Activated CD4-positive, alpha-beta T cell treated with anti-CD3 and anti-CD28 coated beads, Interleukin-2, amount 10 ng/mL, durations not matched to agents 24 days and 14 days (primary cell): Measurements from ENCODE around the gene ZNF24. TPM values are rescaled to one million over a fixed set of nuclear protein-coding genes. Genes with fewer than 3 reads are reported as not detected.

Experiments used
- DNase-seq: peaks from one replicate; pipeline ENCODE4 v3.0.0; 2022
- H3K27ac Mint-ChIP-seq: one replicate; pipeline ENCODE4 v1.8.0; 2022; ENCODE audit warnings: mild to moderate bottlenecking, mixed read lengths
- H3K27me3 Mint-ChIP-seq: one replicate; pipeline ENCODE4 v1.8.0; 2022; ENCODE audit warnings: mixed read lengths
- H3K36me3 Mint-ChIP-seq: one replicate; pipeline ENCODE4 v1.8.0; 2022; ENCODE audit warnings: low read depth, mild to moderate bottlenecking, mixed read lengths
- H3K4me1 Mint-ChIP-seq: one replicate; pipeline ENCODE4 v1.8.0; 2021; ENCODE audit warnings: mixed read lengths
- H3K4me3 Mint-ChIP-seq: one replicate; pipeline ENCODE4 v1.8.0; 2022; ENCODE audit warnings: mild to moderate bottlenecking, moderate library complexity, mixed read lengths
- H3K9me3 Mint-ChIP-seq: one replicate; pipeline ENCODE4 v1.8.0; 2021; ENCODE audit warnings: mixed read lengths
- intact Hi-C: fragments of 100-400 bp; cut with micrococcal nuclease; formaldehyde crosslinking; loops from one replicate; pipeline ENCODE4 v1.15.1; 2023
- total RNA-seq: library from RNA; stranded (reverse); gene quantifications from 2 replicates; pipeline ENCODE4 v1.2.3, GENCODE V29; 2022

Gene ZNF24
- total RNA-seq, 1 donor from 2014 or later = 57.8 TPM

DNA sequence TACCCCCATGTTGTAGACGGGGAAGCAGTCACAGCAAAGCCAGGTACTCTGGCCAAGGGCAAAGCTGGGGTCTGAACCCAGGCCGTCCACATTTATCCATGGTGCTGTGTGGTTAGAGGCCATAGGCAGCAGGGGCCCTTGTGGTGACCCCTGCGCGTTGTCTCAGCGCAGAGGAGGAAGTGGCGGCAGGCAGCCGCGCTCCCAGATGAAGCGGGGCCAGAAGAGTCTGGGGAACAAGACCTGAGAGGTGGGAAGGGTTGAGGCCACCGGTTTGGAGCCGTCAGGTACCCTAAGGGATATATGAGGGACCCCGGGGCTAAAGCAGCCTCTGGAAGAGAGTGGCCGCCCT lies 32.1 kb upstream of the ZNF24 start:
- peak overlapping the region; percentile 75 for H3K4me3 Mint-ChIP-seq
- H3K4me1 Mint-ChIP-seq = peaks cover 2% of the 10 kb centered on the region
- no peaks in the 10 kb centered on the region for H3K9me3 Mint-ChIP-seq
- H3K36me3 Mint-ChIP-seq = no peaks in the 10 kb centered on the region
- H3K27me3 Mint-ChIP-seq = peaks cover 23% of the 10 kb centered on the region
- peak; percentile 76 for DNase-seq
- intact Hi-C loops = loop anchor here (1.0 to 2.0 kb wide), 2 partner anchors 32 to 596 kb away; partner anchors contain the start of genes RMP24 and ZNF24
- no peak overlapping the region for H3K27ac Mint-ChIP-seq

DNA sequence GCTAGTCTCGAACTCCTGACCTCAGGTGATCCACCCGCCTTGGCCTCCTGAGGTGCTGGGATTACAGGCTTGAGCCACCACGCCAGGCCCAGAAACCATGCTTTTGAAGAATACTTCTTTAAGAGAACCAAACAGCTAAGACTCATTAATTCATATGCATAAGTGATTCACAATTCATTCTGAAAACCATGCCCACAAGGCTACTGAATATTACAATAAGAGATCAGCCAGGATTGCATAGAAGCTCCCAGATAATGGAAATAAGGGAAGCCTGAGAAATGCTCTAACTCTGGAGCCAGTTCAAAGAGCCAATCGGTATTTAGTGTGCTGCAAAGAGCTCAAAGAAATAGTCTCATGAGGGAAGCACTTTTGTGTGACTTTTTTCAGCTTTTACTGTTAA lies 30.5 kb upstream of the ZNF24 start:
- H3K4me3 Mint-ChIP-seq = no peak overlapping the region
- no peak overlapping the region for H3K27ac Mint-ChIP-seq
- H3K9me3 Mint-ChIP-seq = no peaks in the 10 kb centered on the region
- intact Hi-C loops = no loop called here
- no peak for DNase-seq
- H3K36me3 Mint-ChIP-seq = no peaks in the 10 kb centered on the region
- H3K27me3 Mint-ChIP-seq = peaks cover 20% of the 10 kb centered on the region
- H3K4me1 Mint-ChIP-seq = peaks cover 2% of the 10 kb centered on the region

- no peaks in the 10 kb centered on the region for H3K27me3 Mint-ChIP-seq
Observed at GRCh38 chr18:35371412-35372195, 27.4 kb upstream of the ZNF24 start.

GRCh38 chr18:35369126-35369525 lies 24.9 kb upstream of the ZNF24 start:
- H3K27me3 Mint-ChIP-seq = peaks cover 6% of the 10 kb centered on the region
- no peaks in the 10 kb centered on the region for H3K4me1 Mint-ChIP-seq
- no peak for DNase-seq
- peaks cover 13% of the 10 kb centered on the region for H3K9me3 Mint-ChIP-seq
- H3K4me3 Mint-ChIP-seq = no peak overlapping the region
- H3K36me3 Mint-ChIP-seq = no peaks in the 10 kb centered on the region
- intact Hi-C loops = no loop called here
- H3K27ac Mint-ChIP-seq = no peak overlapping the region

More at GRCh38 chr18:35371412-35372195, 27.4 kb upstream of the ZNF24 start:
- H3K36me3 Mint-ChIP-seq = no peaks in the 10 kb centered on the region
- no peak for DNase-seq
- H3K4me3 Mint-ChIP-seq = no peak overlapping the region
- peaks cover 2% of the 10 kb centered on the region for H3K4me1 Mint-ChIP-seq
- no peak overlapping the region for H3K27ac Mint-ChIP-seq
- intact Hi-C loops = no loop called here
- no peaks in the 10 kb centered on the region for H3K9me3 Mint-ChIP-seq

GRCh38 chr18:35368595-35368994 lies 24.4 kb upstream of the ZNF24 start:
- intact Hi-C loops = no loop called here
- Mint-ChIP-seq H3K27me3 (peaks cover 6% of the 10 kb centered on the region), H3K4me1 (no peaks in the 10 kb centered on the region)

DNA sequence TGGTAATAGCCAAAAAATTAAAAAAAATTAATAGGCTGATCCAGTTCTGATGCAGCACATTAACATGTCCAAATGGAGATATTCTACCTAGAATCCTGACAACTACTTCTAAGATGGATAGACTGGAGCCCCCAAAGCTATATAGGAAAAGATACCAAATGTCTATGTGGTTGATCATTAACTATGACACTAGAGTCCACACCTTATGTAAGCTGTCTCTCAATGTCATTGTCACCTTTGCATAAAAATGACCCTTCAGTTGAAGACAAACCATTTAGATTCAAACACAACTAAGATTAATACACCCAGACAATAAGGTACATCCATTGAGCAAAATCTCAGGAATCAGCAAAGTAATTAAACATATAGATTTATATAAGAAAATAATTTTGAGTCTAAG lies 18.3 kb upstream of the ZNF24 start:
- Mint-ChIP-seq H3K4me3 (no peak overlapping the region), H3K4me1 (no peaks in the 10 kb centered on the region), H3K27me3 (peaks cover 14% of the 10 kb centered on the region), H3K27ac (no peak overlapping the region), H3K9me3 (peaks cover 13% of the 10 kb centered on the region), H3K36me3 (no peaks in the 10 kb centered on the region)
- intact Hi-C loops = no loop called here
- DNase-seq = no peak

More at GRCh38 chr18:35368595-35368994, 24.4 kb upstream of the ZNF24 start:
- H3K36me3 Mint-ChIP-seq = no peaks in the 10 kb centered on the region
- H3K9me3 Mint-ChIP-seq = peaks cover 13% of the 10 kb centered on the region
- no peak overlapping the region for H3K27ac Mint-ChIP-seq
- DNase-seq = no peak
- H3K4me3 Mint-ChIP-seq = no peak overlapping the region

DNA sequence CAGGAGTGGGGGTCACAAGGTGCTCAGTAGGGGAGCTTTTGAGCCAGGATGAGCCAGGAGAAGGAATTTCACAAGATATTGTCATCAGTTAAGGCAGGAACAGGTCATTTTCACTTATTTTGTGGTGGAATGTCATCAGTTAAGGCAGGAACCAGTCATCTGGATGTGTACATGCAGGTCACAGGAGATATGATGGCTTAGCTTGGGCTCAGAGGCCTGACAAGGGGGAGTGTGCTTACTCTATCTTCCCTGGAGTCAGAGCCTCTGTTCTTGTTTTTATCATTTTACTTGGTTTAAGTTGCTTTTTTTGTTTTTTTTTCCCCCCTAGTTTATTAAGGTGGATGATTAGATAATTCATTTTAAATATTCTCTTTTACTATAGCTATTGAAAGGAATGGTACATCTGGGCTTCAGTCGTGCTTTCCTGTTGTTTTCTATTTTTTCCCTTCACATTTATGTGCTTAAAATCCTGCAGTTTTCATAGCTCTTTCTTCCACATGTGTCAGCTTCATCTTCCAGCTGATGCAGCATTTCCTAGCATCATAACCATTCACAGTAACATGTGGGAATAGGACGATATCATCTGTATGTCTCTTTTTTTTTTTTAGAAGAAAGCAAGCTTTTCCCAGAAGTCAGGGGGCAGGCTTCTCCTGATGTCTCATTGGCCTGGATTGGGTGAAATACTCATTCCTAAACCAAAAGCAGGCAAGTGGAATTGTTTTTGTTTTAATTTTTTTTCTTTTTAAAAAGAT lies 17.5 kb upstream of the ZNF24 start:
- Mint-ChIP-seq H3K9me3 (peaks cover 13% of the 10 kb centered on the region), H3K27ac (no peak overlapping the region), H3K27me3 (peaks cover 14% of the 10 kb centered on the region), H3K4me3 (no peak overlapping the region), H3K4me1 (no peaks in the 10 kb centered on the region), H3K36me3 (no peaks in the 10 kb centered on the region)
- no peak for DNase-seq
- intact Hi-C loops = no loop called here

- Mint-ChIP-seq H3K27ac (no peak overlapping the region), H3K4me1 (peaks cover 2% of the 10 kb centered on the region), H3K27me3 (peaks cover 2% of the 10 kb centered on the region), H3K4me3 (no peak overlapping the region), H3K9me3 (peaks cover 11% of the 10 kb centered on the region), H3K36me3 (no peaks in the 10 kb centered on the region)
- intact Hi-C loops = loop anchor here (1.0 to 2.0 kb wide), 2 partner anchors 124 to 348 kb away; no protein-coding TSS in a partner anchor
- DNase-seq = peak; percentile 85
Observed at GRCh38 chr18:35355140-35355618, 11.0 kb upstream of the ZNF24 start.

DNA sequence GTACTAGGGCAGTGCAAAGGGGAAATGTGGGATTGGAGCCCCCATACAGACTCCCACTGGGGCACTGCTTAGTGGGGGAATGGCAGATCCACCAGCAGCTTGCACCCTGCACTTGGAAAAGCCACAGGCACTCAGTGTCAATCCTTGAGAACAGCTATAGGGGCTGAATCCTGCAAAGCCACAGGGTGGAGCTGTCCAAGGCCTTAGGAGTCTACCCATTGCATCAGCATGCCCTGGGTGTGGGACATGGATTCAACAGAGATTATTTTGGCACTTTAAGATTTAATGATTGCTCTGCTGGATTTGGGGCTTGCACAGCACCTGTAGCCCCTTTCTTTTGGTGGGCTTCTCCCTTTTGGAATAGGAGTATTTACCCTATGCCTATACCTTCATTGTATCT lies 8.6 kb upstream of the ZNF24 start:
- Mint-ChIP-seq H3K4me3 (no peak overlapping the region), H3K27ac (no peak overlapping the region), H3K9me3 (peaks cover 11% of the 10 kb centered on the region), H3K4me1 (peaks cover 2% of the 10 kb centered on the region), H3K36me3 (no peaks in the 10 kb centered on the region), H3K27me3 (peaks cover 5% of the 10 kb centered on the region)
- no peak for DNase-seq
- intact Hi-C loops = no loop called here

GRCh38 chr18:35352283-35352682 lies 8.1 kb upstream of the ZNF24 start:
- H3K36me3 Mint-ChIP-seq = no peaks in the 10 kb centered on the region
- H3K27ac Mint-ChIP-seq = no peak overlapping the region
- no peak overlapping the region for H3K4me3 Mint-ChIP-seq
- H3K4me1 Mint-ChIP-seq = peaks cover 2% of the 10 kb centered on the region
- no peak for DNase-seq
- H3K9me3 Mint-ChIP-seq = peaks cover 11% of the 10 kb centered on the region
- intact Hi-C loops = no loop called here
- peaks cover 5% of the 10 kb centered on the region for H3K27me3 Mint-ChIP-seq

DNA sequence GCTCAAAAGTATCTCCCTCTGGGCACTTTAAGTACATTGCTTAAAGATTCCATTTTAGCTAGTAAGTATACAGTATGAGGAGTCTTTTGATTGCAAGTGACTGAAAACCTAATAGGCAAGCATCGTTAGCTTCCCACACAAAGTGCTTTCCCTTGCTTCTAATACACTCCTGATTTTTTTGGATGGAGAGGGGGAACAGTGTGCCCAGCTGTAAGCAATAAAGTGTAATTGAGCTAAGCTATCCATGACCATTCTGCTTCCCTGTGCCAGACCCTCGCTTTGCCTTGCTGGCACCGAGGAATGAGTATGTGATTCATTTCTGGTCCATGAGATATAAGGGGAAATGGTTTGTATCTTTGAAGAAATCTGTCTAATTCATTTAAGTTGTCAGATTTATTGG lies 3.8 kb upstream of the ZNF24 start:
- intact Hi-C loops = no loop called here
- H3K36me3 Mint-ChIP-seq = peaks cover 7% of the 10 kb centered on the region
- peaks cover 5% of the 10 kb centered on the region for H3K27me3 Mint-ChIP-seq
- H3K4me1 Mint-ChIP-seq = peaks cover 16% of the 10 kb centered on the region
- DNase-seq = no peak
- no peak overlapping the region for H3K27ac Mint-ChIP-seq
- peaks cover 11% of the 10 kb centered on the region for H3K9me3 Mint-ChIP-seq
- no peak overlapping the region for H3K4me3 Mint-ChIP-seq

DNA sequence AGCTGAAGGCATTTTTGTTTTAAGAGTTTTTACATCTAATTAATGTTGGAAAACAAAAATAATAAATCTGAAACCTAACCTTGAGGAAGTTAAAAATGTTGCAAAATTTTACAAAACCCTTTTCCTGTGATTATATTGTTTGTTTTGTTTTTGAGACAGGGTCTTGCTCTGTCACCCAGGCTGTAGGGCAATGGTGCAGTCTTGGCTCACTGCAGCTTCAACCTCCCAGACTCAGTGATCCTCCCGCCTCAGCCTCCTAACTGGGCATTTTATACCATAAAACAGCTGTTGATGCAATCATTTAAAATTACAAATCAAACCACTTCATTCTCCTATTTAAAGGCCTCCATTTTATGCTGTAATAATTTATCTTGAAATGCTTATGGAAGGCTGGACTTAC lies 1.7 kb upstream of the ZNF24 start:
- Mint-ChIP-seq H3K4me1 (peaks cover 24% of the 10 kb centered on the region), H3K27ac (peak overlapping the region; percentile 41), H3K27me3 (peaks cover 5% of the 10 kb centered on the region), H3K36me3 (peaks cover 7% of the 10 kb centered on the region), H3K4me3 (peak overlapping the region; percentile 37), H3K9me3 (no peaks in the 10 kb centered on the region)
- intact Hi-C loops = loop anchor here (2.0 kb wide), 2 partner anchors 31 to 305 kb away; partner anchors contain the start of genes MAPRE2 and ZNF396
- no peak for DNase-seq

DNA sequence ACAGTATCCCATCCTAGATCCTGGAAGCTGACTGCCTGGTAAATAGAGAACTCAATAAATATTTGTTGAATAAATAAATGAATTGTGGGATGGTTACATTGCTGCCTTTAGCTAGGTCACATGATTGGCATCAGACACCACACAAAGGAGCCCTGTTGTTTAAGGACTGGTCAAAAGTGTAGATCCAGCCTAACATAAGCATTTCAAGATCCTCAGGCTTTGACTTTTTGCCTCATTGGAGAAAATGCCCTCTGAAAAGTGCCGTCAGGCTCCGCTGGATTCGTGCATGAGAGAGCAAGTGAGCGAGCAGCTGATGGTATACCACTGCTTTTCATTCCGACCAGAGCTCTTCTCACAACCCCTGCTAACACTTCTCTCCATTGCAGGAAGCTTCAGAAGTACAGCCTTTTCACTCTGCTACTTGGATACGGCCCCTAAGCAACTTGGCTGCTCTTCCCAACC lies 1.3 kb upstream of the ZNF24 start:
- H3K27ac Mint-ChIP-seq = peak overlapping the region; percentile 41

More for the DNA sequence above, 1.3 kb upstream of the ZNF24 start:
- no peaks in the 10 kb centered on the region for H3K9me3 Mint-ChIP-seq
- peaks cover 9% of the 10 kb centered on the region for H3K36me3 Mint-ChIP-seq
- peak overlapping the region; percentile 100 for H3K4me3 Mint-ChIP-seq
- intact Hi-C loops = loop anchor here (2.0 kb wide), 2 partner anchors 31 to 305 kb away; partner anchors contain the start of genes MAPRE2 and ZNF396
- no peak for DNase-seq
- peaks cover 24% of the 10 kb centered on the region for H3K4me1 Mint-ChIP-seq
- peaks cover 5% of the 10 kb centered on the region for H3K27me3 Mint-ChIP-seq
